Measurements from ENCODE around the gene RGL2. TPM values are rescaled to one million over a fixed set of nuclear protein-coding genes. Genes with fewer than 3 reads are reported as not detected.
"Not testable (repeated sequence)": the region's sequence is repeated elsewhere in the genome, so short reads cannot be mapped to it uniquely, and the experiment has no call there.

RGL2 gene
- total RNA-seq, 1 experiment from 2014 or later = 43.4 TPM

DNA sequence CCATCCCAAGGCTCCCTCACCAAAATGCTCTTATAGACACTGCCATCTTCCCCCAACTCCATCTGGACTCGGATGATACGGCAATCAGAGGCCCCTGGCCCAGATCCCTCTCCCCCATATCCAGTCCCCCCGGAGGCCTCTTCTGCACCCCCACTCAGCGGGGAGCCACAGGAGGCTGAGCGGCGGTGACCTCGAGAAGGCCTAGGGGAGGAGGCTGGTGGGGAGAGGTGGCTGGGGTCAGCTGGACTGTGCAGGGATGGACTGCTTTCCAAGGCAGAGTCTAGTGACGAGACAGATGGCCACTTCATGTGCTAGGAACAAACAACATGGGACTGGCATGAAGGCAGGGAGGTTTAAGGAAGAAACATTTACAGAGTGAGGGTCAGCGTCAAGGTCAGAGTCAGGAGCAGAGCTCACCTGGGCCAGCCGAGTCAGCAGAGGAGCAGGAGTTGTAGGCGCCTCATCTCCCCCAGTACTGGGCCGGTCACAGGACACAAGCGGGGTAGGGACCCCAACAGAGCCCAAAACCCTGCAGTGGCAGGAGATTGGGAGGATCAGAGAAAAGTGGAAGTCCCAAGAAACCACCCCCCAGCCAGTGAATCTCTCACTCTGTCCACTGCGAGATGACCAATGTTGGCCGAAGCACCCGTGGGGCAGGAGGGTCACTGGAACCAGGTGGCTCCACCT lies 5.6 kb downstream of the RGL2 start:
- DNase-seq = no peak
- H3K4me3 ChIP-seq (ENCODE audit: insufficient read depth, low read depth, low read length) = no peak overlapping the region
- no peaks in the 10 kb centered on the region for H3K27me3 ChIP-seq (ENCODE audit: control insufficient read depth, insufficient read depth, low read length)
- peaks cover 22% of the 10 kb centered on the region for H3K36me3 ChIP-seq (replicated peaks; ENCODE audit: control insufficient read depth, insufficient read depth, low read length)

DNA sequence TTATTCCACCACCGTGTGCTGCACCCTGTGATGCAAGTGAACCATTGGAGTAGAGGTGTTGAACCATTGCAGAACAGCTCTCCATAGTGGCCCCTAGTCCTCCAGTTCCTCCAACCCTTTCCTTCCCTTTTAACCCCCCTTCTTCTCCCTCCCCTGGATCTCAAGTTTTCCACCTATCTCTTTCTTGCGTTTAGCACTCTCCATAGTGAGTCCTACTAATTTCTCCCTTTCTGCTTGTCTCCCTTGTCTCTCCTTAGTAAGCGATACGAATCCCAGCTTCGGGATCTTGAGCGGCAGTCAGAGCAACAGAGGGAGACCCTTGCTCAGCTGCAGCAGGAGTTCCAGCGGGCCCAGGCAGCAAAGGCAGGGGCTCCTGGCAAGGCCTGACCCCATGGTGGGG lies 8.3 kb downstream of the RGL2 start:
- H3K36me3 ChIP-seq (replicated peaks; ENCODE audit: control insufficient read depth, insufficient read depth, low read length) = peaks cover 34% of the 10 kb centered on the region
- peak overlapping the region; percentile 69; the same call in 1 of the 2 replicates for H3K4me3 ChIP-seq (ENCODE audit: insufficient read depth, low read depth, low read length)
- DNase-seq = peak; percentile 34
- H3K27me3 ChIP-seq (ENCODE audit: control insufficient read depth, insufficient read depth, low read length) = no peaks in the 10 kb centered on the region

DNA sequence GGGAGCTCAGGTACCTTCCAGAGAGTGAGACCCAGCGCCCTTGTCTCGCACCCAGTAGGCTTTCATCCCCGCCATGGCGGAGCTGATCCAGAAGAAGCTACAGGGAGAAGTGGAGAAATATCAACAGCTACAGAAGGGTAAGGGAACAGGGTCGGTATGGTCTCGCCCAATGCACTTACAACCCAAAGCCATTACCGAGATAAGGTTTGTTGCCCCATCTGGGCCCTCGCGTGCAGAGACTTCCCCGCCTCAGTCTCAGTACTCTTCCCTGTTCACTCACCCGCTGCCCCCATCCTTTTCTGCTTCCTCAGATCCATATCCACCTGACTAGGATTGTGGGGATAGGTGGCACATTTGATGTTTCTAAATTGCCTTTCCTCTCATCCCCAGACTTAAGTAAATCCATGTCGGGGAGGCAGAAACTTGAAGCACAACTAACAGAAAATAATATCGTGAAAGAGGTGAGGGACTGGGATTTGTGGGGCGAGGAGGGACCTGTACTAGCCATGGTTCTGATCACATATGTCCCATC lies 8.9 kb downstream of the RGL2 start:
- Histone ChIP-seq H3K27me3 (ENCODE audit: control insufficient read depth, insufficient read depth, low read length) (no peaks in the 10 kb centered on the region), H3K36me3 (replicated peaks; ENCODE audit: control insufficient read depth, insufficient read depth, low read length) (peaks cover 35% of the 10 kb centered on the region), H3K4me3 (ENCODE audit: insufficient read depth, low read depth, low read length) (peak overlapping the region; percentile 69)
- no peak for DNase-seq

DNA sequence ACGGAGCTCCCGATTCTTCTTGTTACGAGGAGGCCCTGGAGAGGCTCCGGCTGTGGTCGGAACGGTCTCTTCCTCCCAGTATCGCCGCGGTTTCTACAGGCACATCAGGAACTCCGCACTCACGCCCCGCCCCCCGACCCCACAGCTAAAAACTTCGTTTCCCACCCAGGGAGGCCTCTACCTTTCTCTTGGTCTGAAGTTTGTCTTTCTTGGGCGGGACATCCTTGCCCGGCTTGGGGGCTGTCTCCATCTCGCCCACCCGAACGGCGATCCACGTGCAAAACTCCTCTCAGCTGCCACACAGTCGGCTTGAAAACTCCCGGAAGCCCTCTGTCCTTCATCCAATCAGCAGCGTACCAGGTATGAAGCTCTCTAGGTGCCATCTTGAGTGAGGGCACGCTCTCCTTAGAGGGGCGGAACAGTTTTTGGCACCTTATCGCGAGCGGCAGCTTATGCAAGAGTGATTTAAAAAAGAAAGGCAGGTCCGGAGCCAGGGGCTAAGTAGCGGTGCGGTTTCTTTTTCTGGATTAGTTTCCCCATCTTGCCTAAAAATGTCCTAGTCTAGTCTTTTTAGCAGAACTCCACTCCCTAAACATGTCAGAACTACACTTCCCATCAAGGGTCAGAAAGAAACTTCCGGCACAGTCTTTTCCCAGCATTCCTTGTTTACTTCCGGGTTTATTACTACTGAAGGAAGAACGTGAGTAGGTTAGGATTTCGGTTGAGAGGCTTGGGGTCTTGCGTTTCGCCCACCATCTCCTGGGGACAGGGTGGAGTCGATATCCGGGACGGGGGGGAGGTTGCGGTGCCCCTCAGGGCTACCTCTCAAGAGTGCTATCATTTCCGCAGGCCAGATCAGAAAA lies 9.6 kb downstream of the RGL2 start, which contains the start of the genes PFDN6 and WDR46:
Gene PFDN6 (plus strand): TSS at position 681 of the 863 bp plus-strand sequence. CDS start 256 bp downstream, outside the sequence.
Gene WDR46 (minus strand): TSS at position 319 of the 863 bp plus-strand sequence. CDS start 69 bp downstream, at position 250.
- Histone ChIP-seq H3K27me3 (ENCODE audit: control insufficient read depth, insufficient read depth, low read length) (no peaks in the 10 kb centered on the region), H3K4me3 (ENCODE audit: insufficient read depth, low read depth, low read length) (peak within 1 kb of the TSS; percentile 69), H3K36me3 (replicated peaks; ENCODE audit: control insufficient read depth, insufficient read depth, low read length) (peaks cover 35% of the 10 kb centered on the region)
- peak; percentile 94 for DNase-seq

DNA sequence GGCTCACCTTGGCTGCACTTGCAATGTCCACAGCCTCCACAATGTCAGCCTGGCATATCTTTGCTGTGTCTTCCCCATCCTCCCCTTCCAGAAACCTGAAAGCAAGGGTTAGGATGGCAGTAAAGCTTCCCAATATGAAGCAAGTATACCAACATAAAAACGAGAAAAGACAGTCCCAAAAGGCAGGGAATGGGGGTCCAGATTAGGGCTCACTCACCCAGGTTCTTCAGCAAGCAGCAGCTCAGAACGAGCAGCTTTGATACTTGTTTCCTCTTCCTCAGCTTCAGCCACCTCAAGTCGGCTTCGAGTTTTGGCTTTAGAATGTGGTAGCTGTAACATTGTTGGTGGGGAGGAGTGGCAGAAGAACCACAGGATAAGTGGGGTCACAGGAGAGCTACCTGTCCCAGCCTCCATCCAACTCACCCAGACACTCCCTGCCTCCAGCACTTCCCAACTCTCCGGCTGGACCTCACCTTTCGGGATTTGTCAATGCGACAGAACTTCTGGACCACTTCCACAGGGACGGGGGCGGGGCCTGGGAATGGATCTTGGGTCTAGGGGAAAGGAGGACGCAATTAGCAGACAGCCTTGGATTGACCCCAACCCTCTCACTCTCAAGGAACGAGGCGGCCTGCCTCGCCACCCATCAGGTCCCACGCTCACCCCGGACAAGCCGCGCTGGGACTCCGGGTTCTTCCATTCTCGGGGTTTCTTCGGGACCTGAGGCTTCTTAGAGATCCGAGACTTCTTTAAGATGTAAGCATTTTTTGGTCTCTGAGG lies 10.4 kb downstream of the RGL2 start:
- DNase-seq = peak; percentile 62
- Histone ChIP-seq H3K36me3 (replicated peaks; ENCODE audit: control insufficient read depth, insufficient read depth, low read length) (peaks cover 33% of the 10 kb centered on the region), H3K4me3 (ENCODE audit: insufficient read depth, low read depth, low read length) (peak overlapping the region; percentile 69), H3K27me3 (ENCODE audit: control insufficient read depth, insufficient read depth, low read length) (no peaks in the 10 kb centered on the region)

DNA sequence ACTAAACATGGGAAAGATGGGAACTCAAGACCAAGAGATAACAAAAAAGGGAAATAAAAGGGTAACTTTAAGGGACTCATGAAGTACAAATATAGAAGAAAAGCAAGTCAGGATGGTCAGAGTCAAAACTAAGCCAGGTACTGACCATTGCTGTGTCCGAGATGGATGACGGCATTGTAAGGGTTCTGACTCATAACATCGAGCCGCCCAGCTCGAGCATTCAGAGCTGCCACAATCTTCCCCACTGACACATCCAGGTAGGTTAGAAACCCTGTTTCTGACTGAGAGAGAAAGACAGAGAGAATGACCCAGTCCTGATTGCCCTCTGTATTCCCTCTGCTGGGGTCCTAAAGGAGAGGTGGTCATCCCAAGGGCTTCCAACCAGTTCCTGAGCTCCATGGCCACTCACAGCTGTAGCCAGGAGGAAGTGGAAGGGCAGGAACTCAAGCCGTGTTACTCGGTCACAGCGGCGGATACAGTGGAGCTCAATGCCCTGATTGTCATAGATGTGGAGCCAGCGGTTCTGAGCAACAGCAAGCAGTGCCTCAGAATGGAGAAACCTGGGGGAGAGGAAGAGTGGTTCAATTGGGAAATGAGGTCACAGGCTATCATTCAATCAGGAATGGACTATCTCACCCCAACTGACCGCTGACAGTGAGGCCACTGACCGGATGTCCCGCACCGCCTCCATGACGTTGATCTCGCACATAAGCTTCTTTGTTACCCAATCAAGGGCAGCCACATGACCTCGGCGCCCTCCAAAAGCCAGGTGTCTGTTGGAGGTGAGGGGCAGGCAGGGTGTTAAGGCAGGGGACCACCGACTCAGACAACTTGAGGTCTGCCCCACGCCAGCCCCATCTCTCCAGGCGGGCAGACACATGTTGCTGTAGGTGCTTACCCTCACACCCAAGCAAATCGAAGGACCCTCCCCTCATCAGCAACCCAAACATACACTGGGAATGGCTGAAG lies 11.5 kb downstream of the RGL2 start:
- Histone ChIP-seq H3K4me3 (ENCODE audit: insufficient read depth, low read depth, low read length) (no peak overlapping the region), H3K27me3 (ENCODE audit: control insufficient read depth, insufficient read depth, low read length) (no peaks in the 10 kb centered on the region), H3K36me3 (replicated peaks; ENCODE audit: control insufficient read depth, insufficient read depth, low read length) (peaks cover 26% of the 10 kb centered on the region)
- no peak for DNase-seq

DNA sequence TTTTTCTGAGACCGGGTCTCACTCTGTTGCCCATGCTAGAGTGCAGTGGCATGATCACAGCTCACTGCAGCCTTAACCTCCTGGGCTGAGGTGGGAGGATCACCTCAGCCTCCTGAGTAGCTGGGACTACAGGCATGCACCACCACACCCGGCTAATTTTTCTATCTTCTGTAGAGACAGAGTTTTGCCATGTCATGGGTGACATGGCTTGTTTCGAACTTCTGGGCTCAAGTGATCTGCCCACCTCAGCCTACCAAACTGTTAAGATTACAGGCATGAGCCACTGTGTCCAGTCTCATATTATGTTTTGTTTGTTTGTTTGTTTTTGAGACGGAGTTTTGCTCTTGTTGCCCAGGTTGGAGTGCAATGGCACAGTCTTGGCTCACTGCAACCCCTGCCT lies 13.5 kb downstream of the RGL2 start:
- DNase-seq; H3K27me3 ChIP-seq (ENCODE audit: control insufficient read depth, insufficient read depth, low read length); H3K4me3 ChIP-seq (ENCODE audit: insufficient read depth, low read depth, low read length): not testable (repeated sequence)
- peaks cover 17% of the 10 kb centered on the region for H3K36me3 ChIP-seq (replicated peaks; ENCODE audit: control insufficient read depth, insufficient read depth, low read length)

DNA sequence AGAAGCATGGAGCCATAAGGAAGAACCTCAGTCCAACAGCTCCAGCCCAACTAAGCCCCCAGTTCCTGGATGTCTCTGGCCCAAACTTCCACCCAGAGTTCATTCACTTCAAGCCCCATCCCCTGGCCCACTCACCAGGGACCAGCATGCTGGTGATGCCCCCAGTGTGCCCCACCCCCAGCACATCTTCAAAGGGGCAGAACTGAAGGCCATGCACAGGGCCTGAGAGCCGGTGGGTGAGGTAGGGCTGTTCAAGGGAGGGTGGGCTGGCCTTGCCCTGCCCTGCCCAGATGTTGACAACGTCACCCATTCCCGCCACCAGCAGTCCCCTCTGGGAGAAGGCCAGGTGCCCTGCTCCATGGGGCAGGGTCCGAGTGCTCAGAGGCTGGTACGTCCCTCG lies 18.2 kb downstream of the RGL2 start:
- peaks cover 15% of the 10 kb centered on the region for H3K36me3 ChIP-seq (replicated peaks; ENCODE audit: control insufficient read depth, insufficient read depth, low read length)
- no peaks in the 10 kb centered on the region for H3K27me3 ChIP-seq (ENCODE audit: control insufficient read depth, insufficient read depth, low read length)
- DNase-seq = peak; percentile 30
- no peak overlapping the region for H3K4me3 ChIP-seq (ENCODE audit: insufficient read depth, low read depth, low read length)

DNA sequence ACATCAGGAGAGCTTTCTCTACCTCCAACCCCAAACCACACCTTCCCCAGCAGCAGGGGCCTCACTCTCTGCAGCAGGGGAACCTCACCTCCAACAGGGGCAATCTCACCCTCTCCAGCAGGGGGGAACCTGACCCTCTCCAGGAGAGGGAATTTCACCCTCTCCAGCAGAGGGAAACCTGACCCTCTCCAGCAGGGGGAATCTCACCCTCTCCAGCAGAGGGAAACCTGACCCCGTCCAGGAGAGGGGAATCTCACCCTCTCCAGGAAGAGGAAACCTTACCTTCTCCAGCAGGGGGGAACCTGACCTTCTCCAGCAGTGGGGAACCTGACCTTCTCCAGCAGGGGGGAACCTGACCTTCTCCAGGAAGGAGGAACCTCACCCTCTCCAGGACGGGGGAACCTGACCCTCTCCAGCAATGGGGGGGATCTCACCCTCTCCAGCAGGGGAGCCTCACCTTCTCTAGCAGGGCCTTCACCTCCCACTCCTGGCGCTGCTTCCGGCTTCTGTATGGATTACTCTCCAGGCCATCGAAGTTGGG lies 18.7 kb downstream of the RGL2 start:
- Histone ChIP-seq H3K4me3 (ENCODE audit: insufficient read depth, low read depth, low read length) (no peak overlapping the region), H3K36me3 (replicated peaks; ENCODE audit: control insufficient read depth, insufficient read depth, low read length) (peaks cover 19% of the 10 kb centered on the region), H3K27me3 (ENCODE audit: control insufficient read depth, insufficient read depth, low read length) (no peaks in the 10 kb centered on the region)
- peak; percentile 85 for DNase-seq

DNA sequence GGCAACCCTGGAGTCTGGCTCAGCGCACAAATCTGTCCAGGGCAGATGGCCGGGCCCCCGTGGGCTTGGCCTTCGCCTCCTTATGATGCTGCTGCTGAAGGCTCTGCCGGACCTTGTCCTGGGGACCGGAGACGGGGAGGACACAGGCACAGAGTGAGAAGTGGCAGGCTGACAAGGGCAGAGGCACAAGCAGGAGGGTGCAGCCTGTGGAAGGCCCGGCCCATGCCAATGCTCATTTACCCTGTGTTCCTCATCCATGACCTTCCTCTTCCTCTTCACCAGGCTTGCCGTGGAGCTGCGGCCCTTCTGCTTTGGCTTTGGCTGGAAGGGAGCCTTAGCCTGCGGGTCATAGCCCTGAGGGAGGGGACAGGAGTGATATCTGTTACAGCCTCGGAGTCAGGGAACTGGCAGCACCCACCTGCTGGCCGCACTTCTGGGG lies 19.5 kb downstream of the RGL2 start:
- H3K27me3 ChIP-seq (ENCODE audit: control insufficient read depth, insufficient read depth, low read length) = no peaks in the 10 kb centered on the region
- H3K36me3 ChIP-seq (replicated peaks; ENCODE audit: control insufficient read depth, insufficient read depth, low read length) = peaks cover 26% of the 10 kb centered on the region
- peak; percentile 31 for DNase-seq
- no peak overlapping the region for H3K4me3 ChIP-seq (ENCODE audit: insufficient read depth, low read depth, low read length)

DNA sequence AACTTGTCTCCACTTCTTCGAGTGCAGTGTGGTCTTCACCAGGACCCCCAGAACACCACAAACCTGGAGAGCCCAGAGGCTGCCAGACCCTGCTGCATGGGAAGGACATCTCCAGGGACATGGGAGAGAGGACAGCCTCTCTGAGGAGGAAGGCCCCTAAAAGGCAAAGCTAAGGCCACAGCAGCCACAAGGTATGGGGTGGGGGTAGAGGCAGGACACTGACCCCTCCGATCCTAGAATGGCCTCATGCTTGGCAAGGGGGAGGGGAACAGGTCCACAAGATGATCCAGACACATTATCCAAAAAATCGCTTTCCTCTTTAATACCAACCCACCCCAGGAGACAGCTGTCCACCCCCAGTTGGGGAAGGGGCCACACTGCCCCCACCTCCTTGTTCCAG lies 19.9 kb downstream of the RGL2 start:
- peak; percentile 40 for DNase-seq
- Histone ChIP-seq H3K27me3 (ENCODE audit: control insufficient read depth, insufficient read depth, low read length) (no peaks in the 10 kb centered on the region), H3K4me3 (ENCODE audit: insufficient read depth, low read depth, low read length) (no peak overlapping the region), H3K36me3 (replicated peaks; ENCODE audit: control insufficient read depth, insufficient read depth, low read length) (peaks cover 30% of the 10 kb centered on the region)

DNA sequence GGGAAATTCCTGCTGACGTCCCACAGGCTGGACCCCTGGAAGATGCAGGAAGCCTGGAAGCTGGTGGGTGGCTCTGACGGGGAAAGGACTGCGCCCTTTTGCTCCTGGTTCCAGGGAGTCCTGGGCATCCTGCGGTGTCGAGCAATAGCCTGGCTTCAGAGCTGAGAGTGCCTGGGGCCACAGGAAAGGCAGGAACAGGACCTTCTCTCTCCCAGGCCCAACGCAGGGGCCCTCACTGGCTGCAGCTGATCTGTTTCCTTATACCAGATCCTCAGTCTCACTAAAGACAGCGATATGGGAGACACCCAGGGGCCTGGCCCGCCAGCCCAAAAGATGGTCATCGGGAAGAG lies 20.4 kb downstream of the RGL2 start:
- H3K36me3 ChIP-seq (replicated peaks; ENCODE audit: control insufficient read depth, insufficient read depth, low read length) = peaks cover 31% of the 10 kb centered on the region
- no peaks in the 10 kb centered on the region for H3K27me3 ChIP-seq (ENCODE audit: control insufficient read depth, insufficient read depth, low read length)
- DNase-seq = no peak
- peak overlapping the region; percentile 72; the same call in 1 of the 2 replicates for H3K4me3 ChIP-seq (ENCODE audit: insufficient read depth, low read depth, low read length)
